GM18526 (cell line): ENCODE results near the gene OR10W1.

Experiments
- POLR2A ChIP-seq: IDR thresholded peaks from 3 replicates; pipeline ENCODE4 v1.6.1; 2011; ENCODE audit not compliant: insufficient read length; ENCODE audit errors: extremely low read depth

The OR10W1 gene, protein sequence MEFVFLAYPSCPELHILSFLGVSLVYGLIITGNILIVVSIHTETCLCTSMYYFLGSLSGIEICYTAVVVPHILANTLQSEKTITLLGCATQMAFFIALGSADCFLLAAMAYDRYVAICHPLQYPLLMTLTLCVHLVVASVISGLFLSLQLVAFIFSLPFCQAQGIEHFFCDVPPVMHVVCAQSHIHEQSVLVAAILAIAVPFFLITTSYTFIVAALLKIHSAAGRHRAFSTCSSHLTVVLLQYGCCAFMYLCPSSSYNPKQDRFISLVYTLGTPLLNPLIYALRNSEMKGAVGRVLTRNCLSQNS

DNA sequence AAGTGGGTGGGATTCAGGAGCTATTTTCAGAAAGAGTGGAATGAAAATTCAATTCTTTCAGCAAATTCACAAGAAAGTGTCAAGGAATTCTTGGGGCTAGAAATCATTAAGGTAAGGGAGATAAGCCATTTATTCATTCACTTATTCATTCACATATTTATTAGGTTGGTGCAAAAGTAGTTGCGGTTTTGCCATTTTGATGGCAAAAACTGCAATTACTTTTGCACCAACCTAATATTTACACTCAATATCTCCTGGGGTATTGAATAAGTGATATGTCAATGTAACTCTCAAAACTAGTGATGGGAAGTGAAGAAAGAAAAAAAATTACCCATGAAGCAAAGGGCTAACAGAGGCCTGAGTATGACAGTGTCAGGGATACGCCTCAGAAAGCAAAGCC, at the start of gene OR10W1:
TSS of gene OR10W1 (minus strand) at position 119 of the 400 bp plus-strand sequence. CDS start 402 bp downstream, outside the sequence.
- no peak for TF ChIP-seq POLR2A

DNA sequence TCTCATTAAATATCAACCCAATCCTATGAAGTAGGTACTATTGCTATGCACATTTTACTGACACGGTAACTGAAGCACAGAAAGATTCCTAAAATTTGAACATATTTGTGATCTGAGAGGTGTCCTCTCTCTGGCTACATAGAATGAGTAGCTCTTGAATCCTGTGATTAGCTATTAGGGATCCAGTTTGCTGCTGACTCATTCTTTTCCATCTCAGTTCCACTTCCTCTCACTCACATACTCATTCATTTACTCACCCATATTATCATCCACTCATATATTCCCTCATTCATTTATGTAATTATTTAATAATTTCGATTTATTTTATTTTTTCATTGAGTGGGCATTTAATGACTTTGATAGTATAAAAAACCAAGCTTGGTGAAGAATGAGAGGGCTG, 48.1 kb upstream of the OR10W1 start:
- TF ChIP-seq POLR2A, result no peak

DNA sequence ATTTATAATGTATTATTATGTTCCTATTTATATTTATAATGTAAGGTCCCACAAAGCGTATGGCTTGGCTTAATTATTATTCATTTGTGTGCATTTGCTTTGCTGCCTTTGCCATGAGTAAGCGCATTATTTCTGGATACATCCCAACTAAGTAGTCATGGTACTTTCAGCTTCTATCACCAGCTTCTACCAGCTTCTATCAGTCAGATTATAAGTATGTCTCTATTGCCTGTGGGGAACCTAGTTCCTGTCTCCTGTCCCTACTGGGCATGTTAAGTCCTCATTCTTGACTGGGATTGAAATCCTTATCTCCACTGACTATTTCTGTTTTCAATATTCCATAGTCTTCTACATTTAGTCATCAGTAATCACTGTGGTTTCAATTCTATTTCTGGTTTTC, 33.5 kb upstream of the OR10W1 start:
- no peak for TF ChIP-seq POLR2A

DNA sequence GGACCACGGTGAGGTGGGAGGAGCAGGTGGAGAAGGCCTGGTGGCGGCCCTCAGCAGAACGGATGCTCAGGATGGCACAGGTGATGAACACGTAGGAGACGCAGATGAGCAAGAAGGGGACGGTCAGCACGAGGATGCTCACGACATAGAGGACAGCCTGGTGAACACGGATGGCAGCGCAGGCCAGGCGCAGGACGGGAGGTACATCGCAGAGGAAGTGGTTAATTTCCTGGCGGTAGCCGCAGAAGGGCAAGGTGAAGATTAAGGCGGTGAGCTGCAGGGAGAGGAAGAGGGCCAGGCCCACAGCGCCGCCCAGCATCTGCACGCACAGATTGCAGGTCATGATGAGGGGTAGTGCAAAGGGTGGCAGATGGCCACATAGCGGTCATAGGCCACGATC, 24.0 kb upstream of the OR10W1 start:
- no peak for TF ChIP-seq POLR2A

DNA sequence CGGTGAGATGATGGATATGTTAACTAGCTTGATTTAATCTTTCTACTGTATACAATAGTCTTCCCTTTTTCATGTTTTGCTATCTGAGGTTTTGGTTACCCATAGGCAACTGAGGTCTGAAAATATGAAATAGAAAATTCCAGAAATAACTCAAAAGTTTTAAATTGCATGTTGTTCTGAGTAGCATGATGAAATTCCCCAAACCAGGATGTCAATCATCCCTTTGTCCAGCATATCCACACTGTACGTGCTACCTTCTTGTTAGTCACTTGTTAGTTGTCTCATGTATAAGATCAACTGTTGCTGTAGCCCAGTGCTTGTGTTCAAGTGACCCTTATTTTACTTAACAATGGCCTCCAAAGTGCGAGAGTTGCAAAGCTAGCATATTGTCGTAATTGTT, 21.2 kb upstream of the OR10W1 start:
- no peak for TF ChIP-seq POLR2A

DNA sequence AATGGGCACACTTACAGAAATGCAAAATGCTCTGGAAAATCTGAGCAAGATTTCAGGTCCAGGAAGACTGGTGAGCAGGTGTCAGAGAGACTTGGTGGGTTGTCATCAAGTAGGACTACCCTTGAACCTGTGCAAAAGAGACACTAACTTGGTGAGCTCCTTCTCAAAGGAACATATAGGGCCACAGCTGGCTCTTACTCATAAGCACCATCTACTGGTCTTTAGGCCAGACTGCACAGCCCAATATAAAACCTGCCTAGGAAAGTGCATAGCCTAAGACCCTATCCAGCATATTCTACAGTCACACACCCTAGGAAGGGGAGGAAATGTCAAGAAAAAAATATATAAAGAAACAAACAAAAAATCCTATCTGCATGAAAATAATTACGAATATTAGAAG, 18.2 kb upstream of the OR10W1 start:
- no peak for TF ChIP-seq POLR2A

DNA sequence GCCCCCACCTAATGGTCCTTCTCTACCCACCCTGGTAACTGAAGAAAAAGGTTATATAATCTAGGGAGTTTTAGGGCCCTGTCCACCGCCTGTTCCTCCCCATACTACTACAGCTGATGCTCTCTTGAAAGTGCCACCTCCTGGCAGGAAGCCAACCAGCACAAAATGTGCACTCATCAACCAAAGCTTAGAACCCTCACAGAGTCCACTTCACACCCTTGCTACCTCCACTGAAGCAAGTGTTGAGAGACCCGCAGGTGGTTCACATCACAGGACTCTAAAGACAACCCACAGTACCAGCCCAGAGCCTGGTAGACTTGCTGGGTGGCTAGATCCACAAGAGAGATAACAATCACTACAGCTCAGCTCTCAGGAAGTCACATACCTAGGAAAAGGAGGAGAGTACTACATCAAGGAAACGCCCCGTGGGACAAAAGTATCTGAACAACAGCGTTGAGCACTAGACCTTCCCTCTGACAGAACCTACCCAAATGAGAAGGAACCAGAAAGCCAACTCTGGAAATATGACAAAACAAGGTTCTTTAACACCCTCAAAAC, 17.5 kb upstream of the OR10W1 start:
- TF ChIP-seq POLR2A, result no peak

DNA sequence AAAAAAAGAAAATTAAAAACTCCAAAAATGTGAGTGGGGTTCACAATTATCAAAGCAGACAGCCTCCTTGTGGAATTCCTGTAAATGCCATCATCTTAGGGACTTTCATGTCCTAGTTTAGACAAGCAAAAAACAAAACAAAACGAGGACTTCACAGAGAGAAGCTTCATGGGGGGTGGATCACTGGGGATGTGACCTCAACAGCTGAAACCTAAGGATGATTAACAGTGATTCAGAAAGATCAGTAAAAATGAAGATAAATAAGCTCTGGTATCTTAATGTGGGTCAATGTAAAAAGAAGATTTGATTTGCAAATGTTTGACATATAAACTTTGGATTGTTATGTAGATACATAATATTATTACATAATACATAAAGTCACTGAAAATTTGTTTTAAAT, 8.1 kb upstream of the OR10W1 start:
- TF ChIP-seq POLR2A, result no peak

DNA sequence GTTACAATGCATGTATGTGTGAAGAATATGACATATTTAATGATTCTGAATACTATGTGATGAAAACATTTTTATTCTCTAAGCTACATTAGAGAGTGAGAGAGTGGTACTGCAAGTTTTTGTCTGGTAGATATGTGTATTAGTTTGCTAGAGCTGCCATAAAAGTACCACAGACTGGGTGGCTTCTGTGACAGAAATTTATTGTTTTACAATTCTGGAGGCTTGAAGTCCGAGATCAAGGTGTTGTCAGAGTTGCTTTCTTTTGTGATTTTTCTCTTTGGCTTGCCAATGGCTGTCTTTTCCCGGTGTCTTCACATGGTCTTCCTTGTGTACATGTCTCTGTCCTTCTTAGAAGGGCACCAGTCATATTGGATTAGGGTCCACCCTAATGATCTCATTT, 6.9 kb upstream of the OR10W1 start:
- TF ChIP-seq POLR2A, result no peak

DNA sequence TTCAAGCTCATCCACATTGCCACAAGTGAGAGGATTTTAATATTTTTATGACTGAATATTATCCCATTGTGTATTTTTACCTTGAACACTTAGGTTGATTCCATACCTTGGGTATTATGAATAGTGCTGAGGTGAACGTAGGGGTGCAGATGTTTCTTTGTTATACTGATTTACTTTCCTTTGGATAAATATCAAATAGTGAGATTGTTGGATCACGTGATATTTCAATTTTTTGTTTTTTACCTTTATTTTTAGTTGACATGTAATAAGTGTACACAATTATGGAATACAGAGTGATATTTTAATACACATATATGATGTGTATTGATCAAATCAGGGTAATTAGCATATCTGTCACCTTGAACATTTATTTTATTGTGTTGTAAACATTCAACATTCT, 8.1 kb downstream of the OR10W1 start:
- TF ChIP-seq POLR2A, result no peak

DNA sequence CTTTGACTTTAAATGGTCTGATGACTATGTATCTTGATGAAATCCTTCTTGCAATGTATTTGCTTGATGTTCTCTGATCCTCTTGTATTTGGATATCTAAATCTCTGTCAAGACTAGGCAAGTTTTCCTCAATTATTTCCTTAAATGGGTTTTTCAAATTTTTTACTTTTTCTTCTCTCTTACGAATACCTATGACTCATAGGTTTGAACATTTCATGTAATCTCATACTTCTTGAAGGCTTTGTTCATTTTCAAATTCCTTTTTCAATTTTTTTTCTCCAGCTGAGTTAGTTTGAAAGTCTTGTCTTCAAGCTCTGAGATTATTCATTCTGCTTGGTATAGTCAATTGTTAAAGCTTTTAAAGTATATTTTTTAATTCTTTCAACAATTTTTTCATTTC, 13.1 kb downstream of the OR10W1 start:
- no peak for TF ChIP-seq POLR2A

DNA sequence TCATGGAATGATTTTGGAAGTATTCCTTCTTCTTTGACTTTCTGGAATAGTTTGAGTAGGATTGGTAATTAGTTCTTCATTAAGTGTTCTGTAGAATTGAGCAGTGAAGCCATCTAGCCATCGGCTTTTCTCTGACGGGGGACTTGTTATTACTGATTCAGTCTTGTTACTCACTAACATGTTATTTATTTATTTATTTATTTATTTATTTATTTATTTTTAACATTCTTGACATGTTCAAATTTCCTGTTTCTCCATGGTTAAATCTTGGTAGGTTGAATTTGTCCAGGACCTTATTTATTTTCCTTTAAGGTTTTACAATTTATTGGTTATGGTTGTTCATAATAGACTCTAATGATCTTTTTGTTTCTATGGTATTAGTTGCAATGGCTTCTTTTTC, 24.1 kb downstream of the OR10W1 start:
- no peak for TF ChIP-seq POLR2A

DNA sequence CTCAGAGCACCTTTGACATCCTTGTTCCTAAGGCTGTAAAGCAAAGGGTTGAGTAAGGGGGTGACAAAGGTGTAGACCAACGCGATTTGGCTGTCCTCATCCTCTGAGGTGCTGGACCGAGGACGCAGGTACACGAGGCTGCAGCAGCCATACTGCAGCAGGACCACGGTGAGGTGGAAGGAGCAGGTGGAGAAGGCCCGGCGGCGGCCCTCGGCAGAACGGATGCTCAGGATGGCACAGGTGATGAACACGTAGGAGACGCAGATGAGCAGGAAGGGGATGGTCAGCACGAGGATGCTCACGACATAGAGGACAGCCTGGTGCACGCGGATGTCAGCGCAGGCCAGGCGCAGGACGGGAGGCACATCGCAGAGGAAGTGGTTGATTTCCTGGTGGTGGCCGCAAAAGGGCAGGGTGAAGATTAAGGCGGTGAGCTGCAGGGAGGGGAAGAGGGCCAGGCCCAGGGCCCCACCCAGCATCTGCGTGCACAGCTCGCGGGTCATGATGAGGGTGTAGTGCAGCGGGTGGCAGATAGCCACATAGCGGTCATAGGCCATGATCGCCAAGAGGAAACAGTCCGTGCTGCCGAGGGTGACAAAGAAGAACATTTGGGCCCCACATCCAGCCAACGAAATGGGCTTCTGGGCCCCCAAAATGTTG, 40.0 kb downstream of the OR10W1 start:
- TF ChIP-seq POLR2A, result no peak

DNA sequence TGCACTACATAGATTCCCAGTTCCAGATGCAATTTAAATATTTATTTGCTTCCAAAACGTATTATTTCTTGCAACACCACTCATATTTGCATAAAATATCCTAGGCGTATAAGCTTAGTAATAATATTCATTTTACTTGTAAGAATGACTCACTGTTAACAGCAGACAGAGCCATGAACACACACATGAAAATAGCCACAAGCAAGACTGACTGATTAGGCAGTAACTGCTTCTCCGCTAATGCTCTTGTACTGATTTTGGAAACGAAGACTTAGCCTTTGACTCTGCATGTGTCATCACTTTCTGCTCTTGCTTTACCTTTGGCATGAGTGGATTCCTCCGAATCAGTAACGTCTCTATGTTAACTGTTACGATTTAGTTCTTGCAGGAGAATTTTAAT, 45.3 kb downstream of the OR10W1 start:
- no peak for TF ChIP-seq POLR2A
